ENCODE data around the gene ZNF428. TPM values are rescaled to one million over a fixed set of nuclear protein-coding genes. Genes with fewer than 3 reads are reported as not detected.
A peak's percentile ranks its signal among the peaks of the same experiment; 100 is the strongest.

Gene ZNF428
- total and polyA plus RNA-seq, 3 experiments from 2014 or later, result 22.0 to 23.8 (median 23.6) TPM

DNA sequence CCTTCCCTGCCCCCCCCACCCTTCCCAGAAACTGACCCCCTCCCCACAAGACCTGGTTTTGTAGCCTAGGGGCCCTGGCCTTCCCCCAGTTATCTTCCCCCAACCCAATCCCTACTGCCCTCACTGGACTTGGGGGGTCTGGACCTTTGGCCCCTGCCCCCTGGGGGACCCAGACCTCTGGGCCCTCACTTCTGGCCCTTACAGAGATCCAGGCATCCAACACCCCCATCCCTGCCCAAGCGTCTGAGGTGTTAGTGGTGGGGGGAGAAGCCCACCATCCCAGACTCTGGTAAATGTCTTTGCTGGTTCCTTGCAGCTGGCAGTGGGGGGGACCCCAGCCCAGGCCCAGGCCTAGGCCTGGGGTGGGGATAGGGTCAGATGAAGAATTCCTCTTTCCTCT is 3.5 kb upstream of the ZNF428 start:
- ChIA-PET CTCF (no interaction called here), POLR2A (no interaction called here)
- peaks cover 7 to 14% of the 10 kb centered on the region in 2 donors for H3K27me3 Mint-ChIP-seq
- peaks cover 28% of the 10 kb centered on the region for H3K4me1 ChIP-seq (ENCODE audit: insufficient read depth, low read length)
- H3K27ac Mint-ChIP-seq, result no peak overlapping the region
- H3K4me1 Mint-ChIP-seq, result peaks cover 31 to 47% (median 31%) of the 10 kb centered on the region in 3 donors
- no peaks in the 10 kb centered on the region for H3K27me3 ChIP-seq (ENCODE audit: insufficient read depth, low read length, poor library complexity, severe bottlenecking)
- H3K9me3 Mint-ChIP-seq, result no peaks in the 10 kb centered on the region
- no peak for DNase-seq
- H3K9me3 ChIP-seq (ENCODE audit: low read length), result no peaks in the 10 kb centered on the region
- no peak overlapping the region for H3K4me3 ChIP-seq (ENCODE audit: low read length)
- H3K36me3 ChIP-seq (ENCODE audit: insufficient read depth, low read length), result no peaks in the 10 kb centered on the region
- H3K36me3 Mint-ChIP-seq, result peaks cover 0 to 11% (median 0%) of the 10 kb centered on the region in 3 donors
- H3K27ac ChIP-seq (ENCODE audit: low read depth, low read length), result no peak overlapping the region
- no peak overlapping the region for H3K4me3 Mint-ChIP-seq

GRCh38 chr19:43622070-43622469 is 2.6 kb upstream of the ZNF428 start:
- no peaks in the 10 kb centered on the region for H3K9me3 ChIP-seq (ENCODE audit: low read length)
- CTCF ChIA-PET, result no interaction called here

GRCh38 chr19:43620061-43621001 is 902 bp upstream of the ZNF428 start:
- Histone ChIP-seq H3K9me3 (ENCODE audit: low read length) (no peaks in the 10 kb centered on the region), H3K27me3 (ENCODE audit: insufficient read depth, low read length, poor library complexity, severe bottlenecking) (no peaks in the 10 kb centered on the region), H3K36me3 (ENCODE audit: insufficient read depth, low read length) (no peaks in the 10 kb centered on the region), H3K27ac (ENCODE audit: low read depth, low read length) (peak overlapping the region; percentile 91), H3K4me3 (ENCODE audit: low read length) (peak overlapping the region; percentile 66), H3K4me1 (ENCODE audit: insufficient read depth, low read length) (peaks cover 31% of the 10 kb centered on the region)
- POLR2A ChIA-PET, result interaction anchor here (0.6 to 0.7 kb wide), 5 partner anchors 21 to 181 kb away, joined by 3 to 4 read pairs (median 3); no protein-coding TSS in a partner anchor
- peak in 3 of 5 donors; percentile 76 to 90 (median 83) for DNase-seq
- peak overlapping the region; percentile 96 to 99 (median 98) for H3K4me3 Mint-ChIP-seq
- peaks cover 33 to 57% (median 37%) of the 10 kb centered on the region in 3 donors for H3K4me1 Mint-ChIP-seq
- CTCF ChIA-PET, result interaction anchor here (0.6 kb wide), 1 partner anchor 63 kb away, joined by 3 read pairs; no protein-coding TSS in a partner anchor
- H3K36me3 Mint-ChIP-seq, result peaks cover 0 to 11% (median 0%) of the 10 kb centered on the region in 3 donors
- peak overlapping the region; percentile 89 to 99 (median 98) for H3K27ac Mint-ChIP-seq
- no peaks in the 10 kb centered on the region for H3K27me3 Mint-ChIP-seq
- H3K9me3 Mint-ChIP-seq, result no peaks in the 10 kb centered on the region

More at GRCh38 chr19:43622070-43622469, 2.6 kb upstream of the ZNF428 start:
- H3K27ac Mint-ChIP-seq, result peak overlapping the region in 2 of 8 donors; percentile 38 to 90
- no peaks in the 10 kb centered on the region for H3K36me3 ChIP-seq (ENCODE audit: insufficient read depth, low read length)
- no peaks in the 10 kb centered on the region for H3K27me3 ChIP-seq (ENCODE audit: insufficient read depth, low read length, poor library complexity, severe bottlenecking)
- H3K4me3 Mint-ChIP-seq, result no peak overlapping the region
- POLR2A ChIA-PET, result no interaction called here
- peaks cover 0 to 11% (median 0%) of the 10 kb centered on the region in 3 donors for H3K36me3 Mint-ChIP-seq
- no peak for DNase-seq
- H3K4me3 ChIP-seq (ENCODE audit: low read length), result no peak overlapping the region
- peaks cover 28% of the 10 kb centered on the region for H3K4me1 ChIP-seq (ENCODE audit: insufficient read depth, low read length)
- no peak overlapping the region for H3K27ac ChIP-seq (ENCODE audit: low read depth, low read length)
- peaks cover 31 to 47% (median 31%) of the 10 kb centered on the region in 3 donors for H3K4me1 Mint-ChIP-seq
- peaks cover 6 to 7% of the 10 kb centered on the region in 2 donors for H3K27me3 Mint-ChIP-seq
- H3K9me3 Mint-ChIP-seq, result no peaks in the 10 kb centered on the region

- H3K36me3 Mint-ChIP-seq, result peaks cover 0 to 17% (median 0%) of the 10 kb centered on the region in 3 donors
- Histone ChIP-seq H3K9me3 (ENCODE audit: low read length) (no peaks in the 10 kb centered on the region), H3K4me3 (ENCODE audit: low read length) (peak overlapping the region; percentile 66), H3K36me3 (ENCODE audit: insufficient read depth, low read length) (no peaks in the 10 kb centered on the region), H3K4me1 (ENCODE audit: insufficient read depth, low read length) (peaks cover 22% of the 10 kb centered on the region), H3K27ac (ENCODE audit: low read depth, low read length) (peak overlapping the region; percentile 91), H3K27me3 (ENCODE audit: insufficient read depth, low read length, poor library complexity, severe bottlenecking) (no peaks in the 10 kb centered on the region)
- peaks cover 29 to 54% (median 29%) of the 10 kb centered on the region in 3 donors for H3K4me1 Mint-ChIP-seq
- H3K27ac Mint-ChIP-seq, result peak overlapping the region; percentile 89 to 99 (median 98)
- no peaks in the 10 kb centered on the region for H3K27me3 Mint-ChIP-seq
- ChIA-PET CTCF (interaction anchor here (0.8 to 1.6 kb wide), 3 partner anchors 24 to 64 kb away, joined by 3 to 6 read pairs (median 5); no protein-coding TSS in a partner anchor), POLR2A (interaction anchor here (1.0 to 1.4 kb wide), 2 partner anchors 23 to 115 kb away, joined by 3 to 4 read pairs; partner anchors contain the start of genes IRGQ and ZNF576)
- H3K4me3 Mint-ChIP-seq, result peak overlapping the region; percentile 96 to 99 (median 98)
- H3K9me3 Mint-ChIP-seq, result no peaks in the 10 kb centered on the region
- no peak for DNase-seq
Measured at GRCh38 chr19:43618921-43619261, 538 bp downstream of the ZNF428 start.

GRCh38 chr19:43616954-43617353 is 2.5 kb downstream of the ZNF428 start:
- no peak for DNase-seq
- H3K9me3 ChIP-seq (ENCODE audit: low read length), result no peaks in the 10 kb centered on the region
- POLR2A ChIA-PET, result interaction anchor here (0.6 kb wide), 1 partner anchor 190 kb away, joined by 3 read pairs; no protein-coding TSS in a partner anchor
- no peak overlapping the region for H3K4me3 ChIP-seq (ENCODE audit: low read length)
- peak overlapping the region in 6 of 8 donors; percentile 12 to 90 (median 43) for H3K27ac Mint-ChIP-seq
- CTCF ChIA-PET, result interaction anchor here (1.6 kb wide), 1 partner anchor 98 kb away, joined by 3 read pairs; no protein-coding TSS in a partner anchor
- peaks cover 0 to 35% (median 8%) of the 10 kb centered on the region in 3 donors for H3K36me3 Mint-ChIP-seq
- H3K4me1 Mint-ChIP-seq, result peaks cover 41 to 68% (median 43%) of the 10 kb centered on the region in 3 donors
- H3K27me3 ChIP-seq (ENCODE audit: insufficient read depth, low read length, poor library complexity, severe bottlenecking), result no peaks in the 10 kb centered on the region
- peak overlapping the region in 3 of 7 donors; percentile 16 to 61 (median 52) for H3K4me3 Mint-ChIP-seq
- H3K36me3 ChIP-seq (ENCODE audit: insufficient read depth, low read length), result peaks cover 1% of the 10 kb centered on the region
- H3K27ac ChIP-seq (ENCODE audit: low read depth, low read length), result no peak overlapping the region
- H3K4me1 ChIP-seq (ENCODE audit: insufficient read depth, low read length), result peaks cover 22% of the 10 kb centered on the region
- no peaks in the 10 kb centered on the region for H3K27me3 Mint-ChIP-seq
- H3K9me3 Mint-ChIP-seq, result no peaks in the 10 kb centered on the region

GRCh38 chr19:43616306-43616705 is 3.1 kb downstream of the ZNF428 start:
- no peak for DNase-seq
- Histone ChIP-seq H3K9me3 (ENCODE audit: low read length) (no peaks in the 10 kb centered on the region), H3K4me1 (ENCODE audit: insufficient read depth, low read length) (peaks cover 22% of the 10 kb centered on the region), H3K27me3 (ENCODE audit: insufficient read depth, low read length, poor library complexity, severe bottlenecking) (no peaks in the 10 kb centered on the region), H3K4me3 (ENCODE audit: low read length) (no peak overlapping the region), H3K36me3 (ENCODE audit: insufficient read depth, low read length) (peaks cover 5% of the 10 kb centered on the region), H3K27ac (ENCODE audit: low read depth, low read length) (no peak overlapping the region)
- CTCF ChIA-PET, result interaction anchor here (1.6 kb wide), 1 partner anchor 97 kb away, joined by 3 read pairs; no protein-coding TSS in a partner anchor
- POLR2A ChIA-PET, result no interaction called here
- Mint-ChIP-seq H3K36me3 (peaks cover 0 to 41% (median 11%) of the 10 kb centered on the region in 3 donors), H3K27ac (peak overlapping the region in 4 of 8 donors; percentile 23 to 90 (median 30)), H3K4me3 (no peak overlapping the region), H3K27me3 (no peaks in the 10 kb centered on the region), H3K4me1 (peaks cover 38 to 67% (median 45%) of the 10 kb centered on the region in 3 donors), H3K9me3 (no peaks in the 10 kb centered on the region)

DNA sequence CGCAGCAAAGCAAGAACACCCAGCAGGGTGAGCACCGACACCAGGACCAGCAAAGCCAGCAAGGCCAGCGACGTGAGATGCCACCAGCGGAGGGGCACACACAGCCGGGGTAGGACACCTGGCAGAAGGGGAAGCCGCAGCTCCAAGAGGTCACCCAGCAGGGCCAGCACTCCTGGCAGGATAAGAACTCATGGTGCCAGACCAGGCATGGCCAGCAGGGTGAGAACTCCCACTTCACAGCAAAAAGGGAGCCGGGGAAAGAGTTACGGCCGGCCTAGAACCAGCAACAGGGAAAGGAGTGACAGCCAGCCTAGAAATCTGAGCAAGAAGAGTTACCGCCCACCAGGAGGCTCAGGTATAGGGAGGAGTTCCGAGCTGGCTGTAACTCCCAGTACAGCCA is 7.1 kb downstream of the ZNF428 start:
- H3K9me3 ChIP-seq (ENCODE audit: low read length), result no peaks in the 10 kb centered on the region
- H3K4me3 ChIP-seq (ENCODE audit: low read length), result no peak overlapping the region
- H3K36me3 ChIP-seq (ENCODE audit: insufficient read depth, low read length), result peaks cover 5% of the 10 kb centered on the region
- Mint-ChIP-seq H3K4me1 (peaks cover 30 to 47% (median 31%) of the 10 kb centered on the region in 3 donors), H3K27ac (peak overlapping the region in 1 of 8 donors; percentile 58), H3K4me3 (no peak overlapping the region), H3K9me3 (no peaks in the 10 kb centered on the region), H3K36me3 (peaks cover 0 to 46% (median 14%) of the 10 kb centered on the region in 3 donors), H3K27me3 (no peaks in the 10 kb centered on the region)
- H3K27ac ChIP-seq (ENCODE audit: low read depth, low read length), result no peak overlapping the region
- no peaks in the 10 kb centered on the region for H3K27me3 ChIP-seq (ENCODE audit: insufficient read depth, low read length, poor library complexity, severe bottlenecking)
- DNase-seq, result no peak
- ChIA-PET POLR2A (no interaction called here), CTCF (no interaction called here)
- H3K4me1 ChIP-seq (ENCODE audit: insufficient read depth, low read length), result peaks cover 3% of the 10 kb centered on the region
